Tibial nerve (tissue), 4 donors: Measurements from ENCODE around the gene NPHP4.

Experiments
- CTCF ChIP-seq, 5 experiments: fragments of 200-600 bp in 3 of 5; fragments of 450-650 bp in 2 of 5; sonication (generic) in 3 of 5; IDR thresholded peaks; one replicate each; pipeline ENCODE4 v1.5.1; 2016 to 2019; ENCODE audit warnings: antibody characterized with exemption in 5 of 5, mild to moderate bottlenecking in 3 of 5, moderate library complexity in 2 of 5
- EP300 ChIP-seq, 2 donors: sonication (generic); formaldehyde crosslinking; IDR thresholded peaks; one replicate each; pipeline ENCODE4 v1.6.1; 2017; ENCODE audit warnings: antibody characterized with exemption in 2 of 2, mild to moderate bottlenecking in 1 of 2
- POLR2A ChIP-seq, 2 donors: fragments of 450-650 bp; IDR thresholded peaks; one replicate each; pipeline ENCODE4 v1.6.1; 2017; ENCODE audit warnings: antibody characterized with exemption in 2 of 2, mild to moderate bottlenecking in 2 of 2, moderate library complexity in 2 of 2

- no peak for TF ChIP-seq CTCF (IDR thresholded peaks at IDR 0.05)
- TF ChIP-seq EP300 (IDR thresholded peaks at IDR 0.05): no peak
- no peak for TF ChIP-seq POLR2A (IDR thresholded peaks at IDR 0.05)
Measured at GRCh38 chr1:6034750-6035096, 42.5 kb upstream of the NPHP4 start.
